NOMO-1 treated with dmso at 0.1 percent for 144 hours (cell line): Measurements from ENCODE around the gene C2orf69.
A peak's percentile ranks its signal among the peaks of the same experiment; 100 is the strongest.

Source experiments
- DNase-seq: peaks from one replicate; lab custom pipeline; 2025; ENCODE audit not compliant: unreplicated experiment; lab: John Stamatoyannopoulos, UW

Gene C2orf69, protein sequence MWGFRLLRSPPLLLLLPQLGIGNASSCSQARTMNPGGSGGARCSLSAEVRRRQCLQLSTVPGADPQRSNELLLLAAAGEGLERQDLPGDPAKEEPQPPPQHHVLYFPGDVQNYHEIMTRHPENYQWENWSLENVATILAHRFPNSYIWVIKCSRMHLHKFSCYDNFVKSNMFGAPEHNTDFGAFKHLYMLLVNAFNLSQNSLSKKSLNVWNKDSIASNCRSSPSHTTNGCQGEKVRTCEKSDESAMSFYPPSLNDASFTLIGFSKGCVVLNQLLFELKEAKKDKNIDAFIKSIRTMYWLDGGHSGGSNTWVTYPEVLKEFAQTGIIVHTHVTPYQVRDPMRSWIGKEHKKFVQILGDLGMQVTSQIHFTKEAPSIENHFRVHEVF

DNA sequence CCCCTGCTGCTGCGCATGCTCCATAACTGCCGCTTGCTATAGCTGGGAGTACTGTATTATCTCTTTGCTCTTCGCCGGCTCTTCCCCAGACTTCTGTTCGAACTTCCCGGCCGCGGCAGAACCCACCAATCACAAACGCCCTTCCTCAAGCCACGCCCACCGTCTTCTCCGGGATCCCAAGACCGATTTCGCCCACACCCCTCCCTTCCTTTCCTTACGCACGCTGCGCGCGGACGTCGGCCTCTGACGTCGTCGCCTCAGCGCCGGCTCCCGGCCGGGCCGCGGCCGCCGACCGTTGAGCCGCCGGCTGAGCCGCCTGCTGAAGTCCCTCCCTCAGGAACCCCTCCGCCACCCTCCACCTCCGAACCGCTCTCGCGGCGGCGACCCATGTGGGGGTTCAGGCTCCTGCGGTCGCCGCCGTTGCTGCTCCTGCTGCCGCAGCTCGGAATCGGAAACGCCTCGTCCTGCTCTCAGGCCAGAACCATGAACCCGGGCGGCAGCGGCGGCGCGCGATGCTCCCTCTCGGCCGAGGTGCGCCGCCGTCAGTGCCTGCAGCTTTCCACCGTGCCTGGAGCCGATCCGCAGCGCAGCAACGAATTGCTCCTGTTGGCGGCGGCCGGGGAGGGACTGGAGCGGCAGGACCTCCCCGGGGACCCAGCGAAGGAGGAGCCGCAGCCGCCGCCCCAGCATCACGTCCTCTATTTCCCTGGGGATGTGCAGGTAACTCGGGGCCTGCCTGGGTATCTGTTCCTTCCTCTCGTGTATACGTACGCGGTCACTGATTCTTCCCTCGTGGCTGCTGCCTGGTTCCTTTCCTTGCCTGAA is at the start of gene C2orf69:
Gene C2orf69 (plus strand): TSS at position 242 of the 825 bp plus-strand sequence. CDS start 146 bp downstream, at position 388.
- peak; percentile 99 for DNase-seq

- DNase-seq, result no peak
Observed at GRCh38 chr2:199862788-199863187, 48.3 kb upstream of the C2orf69 start.

DNA sequence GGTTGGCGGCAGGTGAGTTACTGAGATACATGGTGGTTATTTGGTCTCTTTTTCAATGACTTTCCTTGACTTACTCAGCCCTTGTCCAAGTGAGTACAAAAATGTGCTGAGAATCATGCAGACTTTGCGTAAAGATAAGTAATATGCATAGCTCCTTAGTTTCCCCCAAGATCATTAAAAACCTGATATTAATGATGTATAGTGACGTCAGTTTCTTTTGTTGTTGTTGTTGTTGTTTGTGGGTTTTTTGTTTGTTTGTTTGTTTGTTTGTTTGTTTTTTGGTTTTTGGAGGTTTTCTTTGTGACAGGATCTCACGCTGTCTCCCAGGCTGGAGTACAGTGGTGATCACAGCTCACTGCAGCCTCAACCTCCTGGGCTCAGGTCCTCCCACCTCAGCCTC is 45.2 kb upstream of the C2orf69 start:
- no peak for DNase-seq

GRCh38 chr2:199868431-199869226 is 42.5 kb upstream of the C2orf69 start:
- no peak for DNase-seq

DNA sequence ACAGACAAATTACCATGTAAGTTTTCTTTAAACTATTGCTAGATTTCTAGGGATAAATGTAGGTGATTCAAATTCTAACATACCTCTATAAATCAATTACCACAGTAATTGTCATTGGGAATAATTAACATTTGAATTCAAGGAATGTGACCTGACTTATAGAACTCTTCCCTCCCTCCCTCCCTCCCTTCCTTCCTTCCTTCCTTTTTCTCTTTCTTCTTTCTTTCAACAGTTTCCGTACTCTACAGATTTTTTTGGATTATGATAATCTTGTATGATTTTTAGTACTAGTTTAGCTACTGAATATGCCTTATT is 41.9 kb upstream of the C2orf69 start:
- DNase-seq, result no peak

DNA sequence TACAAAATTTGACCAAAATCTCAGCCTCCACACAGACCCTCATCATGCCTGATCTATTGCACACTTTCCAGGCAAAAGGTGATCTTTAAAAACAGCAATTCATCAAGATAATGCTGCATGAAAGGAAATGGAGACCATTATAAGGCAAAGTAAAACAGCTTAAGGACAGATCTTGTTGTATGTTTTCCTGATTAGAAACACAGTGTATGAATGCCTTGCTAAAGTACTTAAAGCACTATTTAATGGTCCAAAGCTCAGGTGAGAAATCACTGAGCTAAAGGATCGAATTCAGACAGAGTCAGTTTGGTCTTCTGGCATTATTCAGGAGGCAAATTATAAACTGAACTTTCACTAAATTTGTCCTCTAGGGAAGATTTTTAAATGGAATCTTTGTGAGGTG is 41.4 kb upstream of the C2orf69 start:
- DNase-seq, result no peak

GRCh38 chr2:199870581-199870980 is 40.5 kb upstream of the C2orf69 start:
- DNase-seq, result no peak

- no peak for DNase-seq
Observed at GRCh38 chr2:199874209-199874608, 36.9 kb upstream of the C2orf69 start.

DNA sequence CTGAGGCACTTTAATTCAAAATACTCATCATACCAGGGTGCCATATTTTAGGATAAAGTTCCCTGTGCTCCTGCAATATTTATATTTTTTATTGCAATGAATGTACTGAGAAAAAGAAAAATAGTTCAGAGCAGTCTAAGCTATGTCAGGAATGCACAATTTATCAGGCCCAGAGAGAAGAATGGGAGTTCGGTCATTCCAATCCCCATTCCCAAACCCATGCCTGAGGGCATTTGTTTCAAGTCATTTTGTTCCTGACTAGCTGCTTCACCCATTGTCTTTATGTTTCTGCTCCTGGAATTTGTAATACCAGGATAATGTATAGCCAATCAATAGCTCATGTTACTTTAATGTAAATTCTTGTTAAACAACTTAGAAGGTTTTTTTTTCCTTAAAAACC is 35.7 kb upstream of the C2orf69 start:
- no peak for DNase-seq

- no peak for DNase-seq
Observed at GRCh38 chr2:199882667-199883066, 28.4 kb upstream of the C2orf69 start.

- no peak for DNase-seq
Observed at GRCh38 chr2:199883474-199884212, 27.4 kb upstream of the C2orf69 start.

DNA sequence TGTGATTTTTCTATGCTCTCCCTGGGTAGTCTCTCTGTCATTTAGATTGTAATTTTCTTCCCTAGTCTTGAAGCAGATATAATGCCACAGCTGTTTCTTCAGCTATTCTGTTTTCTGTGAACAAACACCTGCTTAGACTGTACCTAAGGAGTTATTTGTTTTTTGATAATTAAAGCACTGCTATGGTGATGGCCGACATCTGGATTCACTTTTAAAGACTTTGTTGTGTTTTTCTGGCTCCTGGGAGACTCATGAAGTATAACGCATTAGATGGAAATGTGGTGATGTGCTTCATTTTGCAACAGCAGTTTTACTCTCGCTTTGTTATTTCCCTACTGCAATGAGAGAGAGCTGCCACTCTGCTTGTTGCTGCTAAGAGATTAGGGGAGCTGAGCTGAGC is 15.7 kb upstream of the C2orf69 start:
- DNase-seq, result no peak

GRCh38 chr2:199896617-199897016 is 14.5 kb upstream of the C2orf69 start:
- DNase-seq, result no peak

- no peak for DNase-seq
Observed at GRCh38 chr2:199901942-199902341, 9.2 kb upstream of the C2orf69 start.

DNA sequence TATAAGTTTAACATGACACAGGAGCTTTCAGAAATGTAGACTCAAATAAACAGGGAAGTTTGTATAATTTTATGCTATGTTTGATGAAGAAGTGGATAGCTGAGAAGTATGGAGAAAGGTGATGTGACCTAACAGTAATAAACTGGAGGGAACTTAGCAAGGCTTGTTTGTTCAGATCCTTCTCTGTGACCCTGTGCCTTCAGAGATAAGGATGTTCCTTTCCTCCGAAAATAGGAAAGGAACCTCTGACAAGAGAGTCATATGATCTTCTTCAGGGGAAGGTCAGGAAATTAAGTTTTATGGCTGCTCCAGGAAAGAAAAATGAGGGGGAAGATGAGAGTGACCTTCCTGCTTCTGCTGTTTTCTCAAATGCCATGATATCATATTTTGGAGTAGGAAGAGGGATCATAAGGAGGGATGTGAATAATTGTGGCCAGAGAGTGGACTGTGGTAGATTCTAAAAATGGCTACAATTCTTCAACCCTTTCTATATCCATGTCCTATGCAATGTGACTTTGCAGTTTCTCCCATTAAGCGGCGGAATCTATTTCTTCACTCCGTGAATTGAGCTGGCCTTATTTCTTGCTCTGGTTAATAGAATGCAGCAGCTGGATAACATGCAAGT is 8.5 kb upstream of the C2orf69 start:
- DNase-seq, result no peak

- DNase-seq, result no peak
Observed at GRCh38 chr2:199903111-199903510, 8.0 kb upstream of the C2orf69 start.

- peak; percentile 46 for DNase-seq
Observed at GRCh38 chr2:199907008-199907714, 3.9 kb upstream of the C2orf69 start.

GRCh38 chr2:199910338-199911051 is 598 bp upstream of the C2orf69 start:
- DNase-seq, result no peak

DNA sequence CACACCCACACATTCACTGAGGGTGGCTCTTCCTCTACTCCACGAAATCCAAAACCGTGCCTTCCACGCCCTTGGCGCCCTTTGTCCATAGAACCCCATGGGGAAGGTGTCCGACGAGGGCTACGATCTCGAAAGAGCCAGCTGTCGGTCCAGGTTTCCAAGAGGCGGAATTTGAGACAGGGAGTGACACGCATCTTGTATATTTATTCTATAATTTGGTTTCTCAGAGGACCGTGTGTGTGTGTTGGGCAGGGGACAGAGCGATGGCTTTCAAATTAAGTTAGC is 726 bp downstream of the C2orf69 start:
- DNase-seq, result peak; percentile 33
